Activated T-helper 2 cell treated with anti-CD3 and anti-CD28 coated beads, Interferon-gamma antibody, Interleukin-2, Interleukin-4, amounts not matched to agents 10 μg/mL and 5 μg/mL and 100 μg/mL, durations not matched to agents 14 hours and 24 hours and 36 hours (primary cell): ENCODE measurements around the gene IL1F10. TPM values are rescaled to one million over a fixed set of nuclear protein-coding genes. Genes with fewer than 3 reads are reported as not detected.
"Not testable (repeated sequence)": the region's sequence is repeated elsewhere in the genome, so short reads cannot be mapped to it uniquely, and the experiment has no call there.

Experiments
- DNase-seq: peaks from one replicate; pipeline ENCODE4 v3.0.0; 2021; ENCODE audit warnings: low spot score
- H3K27ac Mint-ChIP-seq: one replicate; pipeline ENCODE4 v1.8.0; 2021; ENCODE audit warnings: mixed read lengths
- H3K27me3 Mint-ChIP-seq: one replicate; pipeline ENCODE4 v1.8.0; 2021; ENCODE audit warnings: low read depth, mixed read lengths
- H3K36me3 Mint-ChIP-seq: one replicate; pipeline ENCODE4 v1.8.0; 2021; ENCODE audit warnings: low read depth, mixed read lengths
- H3K4me1 Mint-ChIP-seq: one replicate; pipeline ENCODE4 v1.8.0; 2021; ENCODE audit warnings: low read depth, mixed read lengths
- H3K4me3 Mint-ChIP-seq: one replicate; pipeline ENCODE4 v1.8.0; 2021; ENCODE audit warnings: low read depth, mild to moderate bottlenecking, moderate library complexity, mixed read lengths
- H3K9me3 Mint-ChIP-seq: one replicate; pipeline ENCODE4 v1.8.0; 2021; ENCODE audit warnings: mixed read lengths
- intact Hi-C: fragments of 100-400 bp; cut with micrococcal nuclease; formaldehyde crosslinking; loops from one replicate; pipeline ENCODE4 v1.15.1; 2023
- total RNA-seq: library from RNA; stranded (reverse); gene quantifications from 2 replicates; pipeline ENCODE4 v1.2.3, GENCODE V29; 2022

IL1F10 gene
- total RNA-seq, 1 donor from 2014 or later: not detected

- H3K27ac Mint-ChIP-seq: no peak overlapping the region
- H3K27me3 Mint-ChIP-seq: no peaks in the 10 kb centered on the region
- peaks cover 30% of the 10 kb centered on the region for H3K9me3 Mint-ChIP-seq
- H3K4me1 Mint-ChIP-seq: peaks cover 15% of the 10 kb centered on the region
- no peak for DNase-seq
- peaks cover 18% of the 10 kb centered on the region for H3K36me3 Mint-ChIP-seq
- no peak overlapping the region for H3K4me3 Mint-ChIP-seq
- intact Hi-C loops: no loop called here
These were observed 25.3 kb downstream of the IL1F10 start for GRCh38 chr2:113092864-113093612.

DNA sequence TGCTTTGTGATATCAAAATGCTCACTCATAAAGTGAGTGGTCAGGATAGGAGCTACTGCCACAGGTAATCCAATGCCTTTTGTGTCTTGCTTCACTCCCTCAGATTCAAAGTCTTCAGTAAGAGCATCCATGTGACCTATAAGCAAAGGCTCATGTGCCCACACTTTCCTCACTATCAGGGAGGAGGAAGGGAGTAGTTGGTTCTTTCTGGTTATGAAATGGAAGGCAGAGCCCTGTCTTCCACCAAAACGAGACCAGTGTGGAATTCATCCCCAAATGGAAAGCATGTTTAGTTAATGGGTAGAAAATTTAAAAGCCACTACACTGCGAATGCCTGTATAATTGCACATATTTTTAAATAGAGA, 25.8 kb downstream of the IL1F10 start:
- H3K27me3 Mint-ChIP-seq: no peaks in the 10 kb centered on the region
- no peak overlapping the region for H3K27ac Mint-ChIP-seq
- H3K9me3 Mint-ChIP-seq: peaks cover 32% of the 10 kb centered on the region
- peaks cover 23% of the 10 kb centered on the region for H3K36me3 Mint-ChIP-seq
- no peak overlapping the region for H3K4me3 Mint-ChIP-seq
- H3K4me1 Mint-ChIP-seq: peaks cover 20% of the 10 kb centered on the region
- no peak for DNase-seq
- intact Hi-C loops: no loop called here

DNA sequence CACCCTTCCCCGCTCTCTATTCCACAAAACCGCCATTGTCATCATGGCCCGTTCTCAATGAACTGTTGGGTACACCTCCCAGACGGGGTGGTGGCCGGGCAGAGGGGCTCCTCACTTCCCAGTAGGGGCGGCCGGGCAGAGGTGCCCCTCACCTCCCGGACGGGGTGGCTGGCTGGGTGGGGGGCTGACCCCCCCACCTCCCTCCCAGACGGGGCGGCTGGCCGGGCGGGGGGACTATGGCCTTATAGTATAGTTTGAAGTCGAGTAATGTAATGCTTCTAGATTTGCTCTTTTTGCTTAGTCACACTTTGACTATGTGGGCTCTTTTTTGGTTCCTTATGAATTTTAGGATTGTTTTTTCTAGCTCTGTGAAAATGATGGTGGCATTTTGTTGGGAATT, 28.5 kb downstream of the IL1F10 start:
- H3K27me3 Mint-ChIP-seq, intact Hi-C loops, DNase-seq, H3K4me3 Mint-ChIP-seq: not testable (repeated sequence)
- peaks cover 39% of the 10 kb centered on the region for H3K9me3 Mint-ChIP-seq
- H3K36me3 Mint-ChIP-seq: peaks cover 30% of the 10 kb centered on the region
- peaks cover 29% of the 10 kb centered on the region for H3K4me1 Mint-ChIP-seq
- H3K27ac Mint-ChIP-seq: peak overlapping the region; percentile 51

DNA sequence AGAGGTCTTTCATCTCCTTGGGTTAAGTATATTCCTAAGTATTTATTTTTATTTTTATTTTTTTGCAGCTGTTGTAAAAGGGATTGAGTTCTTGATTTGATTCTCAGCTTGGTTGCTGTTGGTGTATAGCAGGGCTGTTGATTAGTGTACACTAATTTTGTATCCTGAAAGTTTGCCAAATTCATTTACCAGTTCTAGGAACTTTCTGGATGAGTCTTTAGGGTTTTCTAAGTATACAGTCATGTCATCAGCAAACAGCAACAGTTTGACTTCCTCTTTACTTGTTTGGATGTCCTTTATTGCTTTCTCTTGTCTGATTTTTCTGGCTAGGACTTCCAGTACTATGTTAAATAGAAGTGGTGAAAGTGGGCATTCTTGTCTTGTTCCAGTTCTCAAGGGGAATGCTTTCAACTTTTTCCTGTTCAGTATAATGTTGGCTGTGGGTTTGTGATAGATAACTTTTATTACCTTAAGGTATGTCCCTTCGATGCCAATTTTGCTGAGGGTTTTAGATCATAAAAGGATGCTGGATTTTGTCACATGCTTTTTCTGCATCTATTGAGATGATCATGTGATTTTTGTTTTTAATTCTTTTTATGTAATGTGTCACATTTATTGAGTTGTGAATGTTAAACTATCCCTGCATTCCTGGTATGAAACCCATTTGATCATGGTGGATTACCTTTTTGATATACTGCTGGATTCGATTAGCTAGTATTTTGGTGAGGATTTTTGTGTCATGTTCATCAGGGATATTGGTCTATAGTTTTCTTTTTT, 29.3 kb downstream of the IL1F10 start:
- Mint-ChIP-seq H3K4me3 (peak overlapping the region; percentile 18), H3K4me1 (peaks cover 31% of the 10 kb centered on the region), H3K9me3 (peaks cover 42% of the 10 kb centered on the region), H3K27ac (peak overlapping the region; percentile 74), H3K36me3 (peaks cover 31% of the 10 kb centered on the region)
- DNase-seq, H3K27me3 Mint-ChIP-seq, intact Hi-C loops: not testable (repeated sequence)

DNA sequence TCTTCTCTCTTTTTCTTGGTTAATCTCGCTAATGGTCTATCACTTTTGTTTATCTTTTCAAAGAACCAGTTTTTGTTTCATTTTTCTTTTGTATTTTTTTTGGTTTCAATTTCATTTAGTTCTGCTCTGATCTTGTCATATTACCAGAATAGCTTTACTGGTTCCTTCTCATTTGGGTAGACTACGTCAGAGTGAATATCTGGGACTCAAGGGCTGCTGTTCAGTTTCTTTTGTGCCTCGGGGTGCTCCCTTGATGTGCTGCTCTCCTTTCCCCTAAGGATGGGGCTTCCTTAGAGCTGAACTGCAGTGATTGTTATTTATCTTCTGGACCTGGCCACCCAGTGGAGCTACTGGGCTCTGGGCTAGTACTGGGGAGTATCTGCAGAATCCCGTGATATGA, 30.3 kb downstream of the IL1F10 start:
- Mint-ChIP-seq H3K36me3 (peaks cover 41% of the 10 kb centered on the region), H3K4me3 (peak overlapping the region; percentile 67), H3K27me3 (no peaks in the 10 kb centered on the region), H3K9me3 (peaks cover 52% of the 10 kb centered on the region), H3K27ac (peak overlapping the region; percentile 74), H3K4me1 (peaks cover 41% of the 10 kb centered on the region)
- peak; percentile 19 for DNase-seq
- intact Hi-C loops: loop anchor here (2.0 kb wide), 1 partner anchor 19 kb away; no protein-coding TSS in a partner anchor

DNA sequence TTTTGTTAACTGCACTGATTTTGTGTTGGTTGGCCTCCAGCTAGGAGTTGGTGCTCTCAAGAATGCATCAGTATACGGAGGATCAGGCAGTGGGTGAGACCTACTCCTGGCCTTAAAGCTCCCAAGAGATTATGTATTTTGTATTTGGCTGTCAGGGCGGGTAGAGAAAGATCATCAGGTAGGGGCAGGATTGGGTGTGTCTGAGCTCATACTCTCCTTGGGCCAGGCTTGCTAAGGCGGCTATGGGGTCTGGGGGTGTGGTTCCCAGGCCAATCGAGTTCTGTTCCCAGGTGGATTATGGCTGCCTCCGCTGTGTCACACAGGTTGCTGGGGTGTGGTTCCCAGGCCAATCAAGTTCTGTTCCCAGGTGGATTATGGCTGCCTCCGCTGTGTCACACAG, 30.8 kb downstream of the IL1F10 start:
- DNase-seq: no peak
- Mint-ChIP-seq H3K4me3 (peak overlapping the region; percentile 67), H3K9me3 (peaks cover 57% of the 10 kb centered on the region), H3K27ac (peak overlapping the region; percentile 74), H3K36me3 (peaks cover 46% of the 10 kb centered on the region), H3K4me1 (peaks cover 46% of the 10 kb centered on the region), H3K27me3 (no peaks in the 10 kb centered on the region)
- intact Hi-C loops: loop anchor here (2.0 kb wide), 1 partner anchor 18 kb away; no protein-coding TSS in a partner anchor

DNA sequence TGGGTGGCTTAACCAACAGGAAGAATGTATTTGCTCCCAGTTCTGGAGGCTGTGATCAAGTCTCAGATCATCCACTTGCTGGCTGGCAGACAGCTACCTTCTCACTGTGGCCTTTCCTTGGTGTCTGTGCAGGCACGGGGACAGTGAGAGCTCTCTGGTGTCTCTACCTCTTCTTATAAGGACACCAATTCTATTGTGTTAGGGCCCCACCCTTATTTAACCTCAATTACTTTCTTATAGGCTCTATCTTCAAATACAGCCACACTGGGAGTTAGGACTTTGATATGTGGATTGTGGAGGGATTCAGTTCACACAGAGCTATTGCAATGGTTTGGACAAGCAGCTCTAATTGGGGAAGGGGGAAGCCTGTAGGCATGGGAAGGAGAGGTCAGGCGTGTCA, 34.4 kb downstream of the IL1F10 start:
- no peaks in the 10 kb centered on the region for H3K27me3 Mint-ChIP-seq
- peaks cover 51% of the 10 kb centered on the region for H3K36me3 Mint-ChIP-seq
- H3K27ac Mint-ChIP-seq: peak overlapping the region; percentile 100
- no peak overlapping the region for H3K4me3 Mint-ChIP-seq
- intact Hi-C loops: no loop called here
- peaks cover 61% of the 10 kb centered on the region for H3K4me1 Mint-ChIP-seq
- no peak for DNase-seq
- H3K9me3 Mint-ChIP-seq: peaks cover 56% of the 10 kb centered on the region

DNA sequence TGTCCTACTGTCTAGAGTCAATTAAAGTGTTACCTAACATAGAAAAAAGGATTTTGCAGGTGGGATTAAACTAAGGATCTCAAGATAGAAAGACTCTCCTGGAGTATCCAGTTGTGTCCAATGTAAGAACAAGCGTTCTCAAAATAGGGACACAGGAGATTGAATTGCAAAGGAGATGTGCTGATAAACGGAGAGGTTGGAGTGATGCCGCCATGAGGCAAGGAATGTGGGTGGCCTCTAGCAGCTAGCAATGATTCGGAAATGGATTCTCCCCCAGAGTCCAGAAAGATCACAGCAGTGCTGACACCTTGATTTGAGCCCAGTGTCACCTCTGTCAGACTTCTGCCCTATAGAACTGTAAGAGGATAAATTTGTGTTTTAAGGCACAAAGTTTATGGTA, 35.5 kb downstream of the IL1F10 start:
- no peaks in the 10 kb centered on the region for H3K27me3 Mint-ChIP-seq
- peaks cover 51% of the 10 kb centered on the region for H3K4me1 Mint-ChIP-seq
- peaks cover 44% of the 10 kb centered on the region for H3K9me3 Mint-ChIP-seq
- DNase-seq: no peak
- H3K4me3 Mint-ChIP-seq: peak overlapping the region; percentile 30
- H3K27ac Mint-ChIP-seq: peak overlapping the region; percentile 100
- intact Hi-C loops: no loop called here
- peaks cover 44% of the 10 kb centered on the region for H3K36me3 Mint-ChIP-seq

- DNase-seq: no peak
- peaks cover 55% of the 10 kb centered on the region for H3K4me1 Mint-ChIP-seq
- intact Hi-C loops: loop anchor here (1.0 to 2.0 kb wide), 3 partner anchors 13 to 21 kb away; no protein-coding TSS in a partner anchor
These were observed 36.4 kb downstream of the IL1F10 start for GRCh38 chr2:113104054-113104611.

DNA sequence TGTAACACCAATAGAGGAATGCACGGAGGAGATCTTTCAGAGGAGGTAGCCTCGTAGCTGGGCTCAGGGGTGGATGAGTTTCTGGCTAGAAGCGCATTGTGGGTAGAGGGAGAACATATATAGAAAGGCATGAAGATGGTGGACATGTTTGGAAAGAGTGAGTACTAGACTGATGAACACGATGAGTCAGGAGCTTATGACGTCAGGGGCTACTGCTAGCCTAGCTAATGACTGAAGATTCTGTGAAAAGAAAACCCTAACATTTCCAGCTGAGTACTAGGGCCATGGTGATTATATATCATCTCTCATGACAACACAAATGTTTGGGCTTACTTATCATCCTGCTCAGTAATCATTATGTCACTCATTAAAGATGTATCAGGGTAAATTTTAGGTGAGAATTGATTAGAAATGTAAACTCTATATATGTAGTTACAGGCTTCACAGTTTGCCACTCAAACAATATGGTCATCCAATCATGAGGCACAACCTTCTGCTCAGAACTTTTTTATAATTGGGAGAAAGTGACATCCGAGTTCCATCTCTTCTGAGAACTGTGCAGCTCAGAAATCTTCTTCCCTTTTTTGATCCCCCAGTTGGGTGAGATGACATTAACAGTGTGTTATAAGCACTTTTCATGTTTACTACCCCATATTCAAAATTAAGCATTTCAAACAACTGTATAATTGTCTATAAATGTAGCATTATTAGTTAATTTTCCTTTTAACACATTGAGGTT, 37.4 kb downstream of the IL1F10 start:
- H3K4me3 Mint-ChIP-seq: no peak overlapping the region
- H3K27me3 Mint-ChIP-seq: no peaks in the 10 kb centered on the region
- intact Hi-C loops: loop anchor here (2.0 kb wide), 2 partner anchors 20 kb away; no protein-coding TSS in a partner anchor

More at GRCh38 chr2:113104054-113104611, 36.4 kb downstream of the IL1F10 start:
- no peaks in the 10 kb centered on the region for H3K27me3 Mint-ChIP-seq
- peak overlapping the region; percentile 57 for H3K4me3 Mint-ChIP-seq
- peaks cover 44% of the 10 kb centered on the region for H3K9me3 Mint-ChIP-seq
- peaks cover 47% of the 10 kb centered on the region for H3K36me3 Mint-ChIP-seq
- H3K27ac Mint-ChIP-seq: peak overlapping the region; percentile 100

DNA sequence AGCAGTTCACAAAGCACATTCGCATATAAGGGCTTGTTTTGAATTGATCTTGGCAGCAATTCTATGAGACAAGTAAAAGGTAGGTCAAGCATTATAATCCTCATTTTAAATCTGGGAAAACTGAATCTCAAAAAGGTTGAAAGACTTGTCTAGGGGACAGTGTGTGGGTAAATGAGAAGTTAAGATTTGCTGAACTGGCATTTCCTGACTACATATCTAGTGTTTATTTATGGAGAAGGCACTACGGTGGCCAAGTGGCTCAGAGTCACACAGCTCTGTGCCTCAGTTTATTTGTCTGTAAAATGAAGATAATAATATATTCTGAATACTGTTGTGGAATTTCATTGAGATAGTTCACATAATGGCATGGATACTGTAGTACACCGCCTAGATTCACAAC, 43.4 kb downstream of the IL1F10 start:
- Mint-ChIP-seq H3K4me3 (no peak overlapping the region), H3K27ac (no peak overlapping the region), H3K27me3 (no peaks in the 10 kb centered on the region), H3K36me3 (peaks cover 11% of the 10 kb centered on the region), H3K9me3 (peaks cover 4% of the 10 kb centered on the region), H3K4me1 (peaks cover 18% of the 10 kb centered on the region)
- intact Hi-C loops: no loop called here
- DNase-seq: no peak

More for the DNA sequence above, 37.4 kb downstream of the IL1F10 start:
- H3K9me3 Mint-ChIP-seq: peaks cover 44% of the 10 kb centered on the region
- peaks cover 47% of the 10 kb centered on the region for H3K36me3 Mint-ChIP-seq
- H3K27ac Mint-ChIP-seq: peak overlapping the region; percentile 100
- DNase-seq: no peak
- peaks cover 61% of the 10 kb centered on the region for H3K4me1 Mint-ChIP-seq

GRCh38 chr2:113111823-113112287, 44.1 kb downstream of the IL1F10 start:
- Mint-ChIP-seq H3K9me3 (peaks cover 3% of the 10 kb centered on the region), H3K4me1 (peaks cover 23% of the 10 kb centered on the region), H3K36me3 (peaks cover 10% of the 10 kb centered on the region), H3K27me3 (no peaks in the 10 kb centered on the region), H3K4me3 (no peak overlapping the region), H3K27ac (no peak overlapping the region)
- DNase-seq: no peak
- intact Hi-C loops: no loop called here
